ENCODE measurements around the gene ZNF223. TPM values are rescaled to one million over a fixed set of nuclear protein-coding genes. Genes with fewer than 3 reads are reported as not detected.
A peak's percentile ranks its signal among the peaks of the same experiment; 100 is the strongest.

Gene ZNF223
- total RNA-seq, 4 donors from 2014 or later = 0.56 to 3.0 (median 0.91) TPM; not detected in 1

GRCh38 chr19:44071824-44072542 is 20.1 kb downstream of the ZNF223 start, which contains the start of gene ZNF284:
Gene ZNF284, plus strand, starts transcription at chr19:44072159. Its CDS starts 4,231 bp downstream, at chr19:44076390.
- H3K4me1 ChIP-seq = peaks cover 10 to 13% of the 10 kb centered on the region in 2 donors
- H3K27me3 ChIP-seq = no peaks in the 10 kb centered on the region
- peaks cover 4 to 12% (median 4%) of the 10 kb centered on the region in 3 donors for H3K9me3 ChIP-seq
- peak; percentile 100 for ATAC-seq
- peak within 1 kb of the TSS; percentile 60 to 83 (median 77) for H3K4me3 ChIP-seq
- H3K27ac ChIP-seq = peak within 1 kb of the TSS; percentile 56 to 79 (median 59)
- in situ Hi-C loops (cut with MboI; ENCODE audit: low sequenced_read_pairs in 4 of 4) = no loop called here
- H3K36me3 ChIP-seq = peaks cover under 1 to 25% of the 10 kb centered on the region in 2 donors
- intact Hi-C loops (cut with DNase I; ENCODE audit: low total_unique reads) = loop anchor here (1.0 to 5.0 kb wide), 9 partner anchors 20 to 232 kb away; partner anchors contain the start of genes ZNF155, ZNF223, ZNF224 and ZNF225
- TF ChIP-seq POLR2A (IDR thresholded peaks at IDR 0.05) (peak in 1 of 2 donors; percentile 20), CTCF (IDR thresholded peaks at IDR 0.05 in 4 of 5, conservative IDR thresholded peaks at IDR 0.05 in 1 of 5) (no peak)
- DNase-seq = peak; percentile 82 to 87

GRCh38 chr19:44072543-44073401 is 20.9 kb downstream of the ZNF223 start:
- in situ Hi-C loops (cut with MboI; ENCODE audit: low sequenced_read_pairs in 4 of 4) = no loop called here
- no peak for DNase-seq
- H3K4me1 ChIP-seq = peaks cover 10 to 13% of the 10 kb centered on the region in 2 donors
- TF ChIP-seq POLR2A (IDR thresholded peaks at IDR 0.05) (no peak), CTCF (IDR thresholded peaks at IDR 0.05 in 4 of 5, conservative IDR thresholded peaks at IDR 0.05 in 1 of 5) (no peak)
- H3K36me3 ChIP-seq = peaks cover 0 to 25% of the 10 kb centered on the region in 2 donors
- intact Hi-C loops (cut with DNase I; ENCODE audit: low total_unique reads) = loop anchor here (1.0 to 5.0 kb wide), 7 partner anchors 20 to 140 kb away; partner anchors contain the start of genes ZNF155, ZNF223, ZNF225 and ZNF226
- ATAC-seq = no peak
- H3K27ac ChIP-seq = peak overlapping the region; percentile 56 to 79 (median 59)
- peak overlapping the region; percentile 60 to 83 (median 77) for H3K4me3 ChIP-seq
- no peaks in the 10 kb centered on the region for H3K27me3 ChIP-seq
- H3K9me3 ChIP-seq = peaks cover 0 to 11% (median 0%) of the 10 kb centered on the region in 3 donors

GRCh38 chr19:44076325-44076724 is 24.5 kb downstream of the ZNF223 start:
- peaks cover 0 to 5% (median 0%) of the 10 kb centered on the region in 3 donors for H3K9me3 ChIP-seq
- H3K4me1 ChIP-seq = peaks cover 10 to 12% of the 10 kb centered on the region in 2 donors
- H3K27me3 ChIP-seq = no peaks in the 10 kb centered on the region
- no peak for ATAC-seq
- peaks cover 0 to 50% of the 10 kb centered on the region in 2 donors for H3K36me3 ChIP-seq
- H3K27ac ChIP-seq = no peak overlapping the region
- no peak overlapping the region for H3K4me3 ChIP-seq
- TF ChIP-seq CTCF (IDR thresholded peaks at IDR 0.05 in 4 of 5, conservative IDR thresholded peaks at IDR 0.05 in 1 of 5) = no peak
- TF ChIP-seq POLR2A (IDR thresholded peaks at IDR 0.05) = no peak
- intact Hi-C loops (cut with DNase I; ENCODE audit: low total_unique reads) = loop anchor here (1.0 kb wide), 1 partner anchor 17 kb away; no protein-coding TSS in a partner anchor
- in situ Hi-C loops (cut with MboI; ENCODE audit: low sequenced_read_pairs in 4 of 4) = no loop called here
- DNase-seq = no peak

- in situ Hi-C loops (cut with MboI; ENCODE audit: low sequenced_read_pairs in 4 of 4) = loop anchor here in 1 of 4 donors (10.0 kb wide), 1 partner anchor 87 kb away; the partner anchor contains the start of gene ZNF230
- no peak for DNase-seq
Measured at GRCh38 chr19:44092108-44092507, 40.3 kb downstream of the ZNF223 start.

More at GRCh38 chr19:44092108-44092507, 40.3 kb downstream of the ZNF223 start:
- Histone ChIP-seq H3K9me3 (no peaks in the 10 kb centered on the region), H3K4me3 (no peak overlapping the region), H3K27me3 (no peaks in the 10 kb centered on the region), H3K36me3 (peaks cover 0 to 19% of the 10 kb centered on the region in 2 donors), H3K4me1 (peaks cover 7 to 10% of the 10 kb centered on the region in 2 donors), H3K27ac (no peak overlapping the region)
- TF ChIP-seq POLR2A (IDR thresholded peaks at IDR 0.05) = no peak
- TF ChIP-seq CTCF (IDR thresholded peaks at IDR 0.05 in 4 of 5, conservative IDR thresholded peaks at IDR 0.05 in 1 of 5) = no peak
- no peak for ATAC-seq
- intact Hi-C loops (cut with DNase I; ENCODE audit: low total_unique reads) = loop anchor here (5.0 kb wide), 2 partner anchors 75 to 265 kb away; partner anchors contain the start of genes ZNF226 and ZNF283

Data from gastrocnemius medialis (tissue), 4 donors.